A673 (cell line): Measurements from ENCODE around the gene SORL1. TPM values are rescaled to one million over a fixed set of nuclear protein-coding genes. Genes with fewer than 3 reads are reported as not detected.

ENCODE experiments used
- BruUV-seq: library from RNA; stranded (reverse); fragments of 400-500 nt; replicated peaks from 2 replicates; lab custom pipeline; 2021; lab: Mats Ljungman, UMichigan
- CTCF ChIA-PET: fragments of 300-600 bp; sonication (Branson Sonifier 250); formaldehyde crosslinking; loops from one replicate; lab custom pipeline; 2022; ENCODE audit warnings: antibody characterized with exemption; lab: Charles Lee
- POLR2A ChIA-PET: fragments of 300-600 bp; sonication (Branson Sonifier 250); formaldehyde crosslinking; loops from one replicate; lab custom pipeline; 2022; ENCODE audit warnings: antibody characterized with exemption; ENCODE audit not compliant: low non-redundant PET; lab: Charles Lee
- DNase-seq: peaks from one replicate; pipeline ENCODE4 v3.0.0-alpha.2; 2015; ENCODE audit warnings: low spot score
- H3K27ac ChIP-seq: fragments of 200-600 bp; sonication (generic); 2 replicates; pipeline ENCODE4 v1.5.1; 2016; ENCODE audit warnings: mixed run types, low read depth, mild to moderate bottlenecking, mixed read lengths, antibody characterized with exemption, low read length; ENCODE audit not compliant: poor library complexity, severe bottlenecking
- H3K27me3 ChIP-seq: fragments of 200-600 bp; sonication (generic); replicated peaks from 2 replicates; pipeline ENCODE4 v1.6.1; 2017; ENCODE audit warnings: mixed run types, low read depth, mild to moderate bottlenecking, mixed read lengths, antibody characterized with exemption, low read length; ENCODE audit not compliant: insufficient read depth, poor library complexity
- H3K36me3 ChIP-seq: fragments of 200-600 bp; sonication (generic); 2 replicates; pipeline ENCODE4 v1.6.1; 2016; ENCODE audit warnings: mixed run types, mild to moderate bottlenecking, mixed read lengths, antibody characterized with exemption, low read length; ENCODE audit not compliant: insufficient read depth, poor library complexity, severe bottlenecking
- H3K4me1 ChIP-seq: fragments of 200-600 bp; sonication (generic); 2 replicates; pipeline ENCODE4 v1.6.1; 2017; ENCODE audit warnings: mixed run types, mild to moderate bottlenecking, mixed read lengths, antibody characterized with exemption, low read length; ENCODE audit not compliant: insufficient read depth, poor library complexity, severe bottlenecking
- H3K4me3 ChIP-seq: fragments of 200-600 bp; sonication (generic); 2 replicates; pipeline ENCODE4 v1.5.1; 2016; ENCODE audit warnings: low read depth, mixed run types, mild to moderate bottlenecking, mixed read lengths, low read length; ENCODE audit not compliant: poor library complexity, severe bottlenecking
- H3K9me3 ChIP-seq: fragments of 200-600 bp; sonication (generic); 2 replicates; pipeline ENCODE4 v1.6.1; 2016; ENCODE audit warnings: mixed run types, low read depth, mild to moderate bottlenecking, mixed read lengths, antibody characterized with exemption, low read length; ENCODE audit not compliant: poor library complexity, severe bottlenecking
- EZH2 ChIP-seq: fragments of 200-600 bp; sonication (generic); IDR thresholded peaks from 2 replicates; pipeline ENCODE4 v1.6.1; 2017; ENCODE audit warnings: borderline replicate concordance, low read depth, mild to moderate bottlenecking, mixed read lengths, antibody characterized with exemption, low read length; ENCODE audit not compliant: poor library complexity, severe bottlenecking
- intact Hi-C: fragments of 100-400 bp; cut with micrococcal nuclease; formaldehyde crosslinking; loops from one replicate; pipeline ENCODE4 v1.10.0; 2022; ENCODE audit not compliant: unreplicated experiment
- total RNA-seq: library from RNA; stranded (reverse); gene quantifications from 2 replicates; pipeline ENCODE4 v1.2.3, GENCODE V29; 2021
- TF ChIP-seq, protein P1 (sequence below): fragments of 300-800, 200-600 bp; sonication (generic); conservative IDR thresholded peaks from 2 replicates; pipeline ENCODE4 v1.5.1; 2017; ENCODE audit warnings: low read depth, mild to moderate bottlenecking, antibody characterized with exemption, low read length, moderate library complexity, mixed read lengths

The SORL1 gene
- total RNA-seq, 1 experiment from 2014 or later, result 0.95 TPM

DNA sequence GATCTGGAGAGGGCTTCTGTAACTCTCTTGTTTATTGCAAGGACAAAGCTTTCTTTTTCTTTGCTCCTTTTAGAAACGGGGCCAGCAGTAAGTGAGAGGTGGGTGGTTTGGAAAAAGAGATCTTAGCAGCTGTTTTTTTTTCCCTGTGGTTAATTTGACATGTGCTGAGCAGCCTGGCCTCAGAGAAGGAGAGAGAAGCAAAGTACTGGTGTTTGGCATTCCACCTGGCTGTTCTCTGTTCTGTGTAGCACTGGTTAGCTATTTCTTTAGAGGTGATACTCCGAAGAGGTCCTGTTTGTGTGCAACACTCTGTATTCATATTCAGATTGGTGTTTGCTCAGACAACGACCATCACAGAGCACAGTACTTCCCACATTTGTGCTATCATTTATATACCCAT is 81.5 kb downstream of the SORL1 start:
- TF ChIP-seq, protein P1, sequence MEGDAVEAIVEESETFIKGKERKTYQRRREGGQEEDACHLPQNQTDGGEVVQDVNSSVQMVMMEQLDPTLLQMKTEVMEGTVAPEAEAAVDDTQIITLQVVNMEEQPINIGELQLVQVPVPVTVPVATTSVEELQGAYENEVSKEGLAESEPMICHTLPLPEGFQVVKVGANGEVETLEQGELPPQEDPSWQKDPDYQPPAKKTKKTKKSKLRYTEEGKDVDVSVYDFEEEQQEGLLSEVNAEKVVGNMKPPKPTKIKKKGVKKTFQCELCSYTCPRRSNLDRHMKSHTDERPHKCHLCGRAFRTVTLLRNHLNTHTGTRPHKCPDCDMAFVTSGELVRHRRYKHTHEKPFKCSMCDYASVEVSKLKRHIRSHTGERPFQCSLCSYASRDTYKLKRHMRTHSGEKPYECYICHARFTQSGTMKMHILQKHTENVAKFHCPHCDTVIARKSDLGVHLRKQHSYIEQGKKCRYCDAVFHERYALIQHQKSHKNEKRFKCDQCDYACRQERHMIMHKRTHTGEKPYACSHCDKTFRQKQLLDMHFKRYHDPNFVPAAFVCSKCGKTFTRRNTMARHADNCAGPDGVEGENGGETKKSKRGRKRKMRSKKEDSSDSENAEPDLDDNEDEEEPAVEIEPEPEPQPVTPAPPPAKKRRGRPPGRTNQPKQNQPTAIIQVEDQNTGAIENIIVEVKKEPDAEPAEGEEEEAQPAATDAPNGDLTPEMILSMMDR, result no peak
- TF ChIP-seq EZH2, result no peak
- ChIA-PET POLR2A (no interaction called here), CTCF (interaction anchor here (1.0 kb wide), 1 partner anchor 87 kb away, joined by 4 read pairs; no protein-coding TSS in a partner anchor)
- no peaks in the 10 kb centered on the region for H3K4me1 ChIP-seq
- no TSS peak for BruUV-seq
- H3K27ac ChIP-seq, result no peak overlapping the region
- intact Hi-C loops, result no loop called here
- no peaks in the 10 kb centered on the region for H3K36me3 ChIP-seq
- H3K4me3 ChIP-seq, result no peak overlapping the region
- no peak for DNase-seq
- H3K9me3 ChIP-seq, result no peaks in the 10 kb centered on the region
- H3K27me3 ChIP-seq, result peaks cover 22% of the 10 kb centered on the region

GRCh38 chr11:121534131-121535093 is 82.3 kb downstream of the SORL1 start:
- no TSS peak for BruUV-seq
- peaks cover 30% of the 10 kb centered on the region for H3K27me3 ChIP-seq
- no peaks in the 10 kb centered on the region for H3K4me1 ChIP-seq
- H3K4me3 ChIP-seq, result no peak overlapping the region
- TF ChIP-seq, protein P1, result peak; percentile 69
- TF ChIP-seq EZH2, result no peak
- CTCF ChIA-PET, result interaction anchor here (0.5 to 1.0 kb wide), 2 partner anchors 59 to 88 kb away, joined by 3 to 4 read pairs; no protein-coding TSS in a partner anchor
- peak; percentile 52 for DNase-seq
- no peaks in the 10 kb centered on the region for H3K9me3 ChIP-seq
- H3K27ac ChIP-seq, result no peak overlapping the region
- POLR2A ChIA-PET, result no interaction called here
- intact Hi-C loops, result loop anchor here (1.0 kb wide), 1 partner anchor 215 kb away; no protein-coding TSS in a partner anchor
- no peaks in the 10 kb centered on the region for H3K36me3 ChIP-seq

- intact Hi-C loops, result no loop called here
- Histone ChIP-seq H3K4me3 (no peak overlapping the region), H3K9me3 (no peaks in the 10 kb centered on the region), H3K36me3 (no peaks in the 10 kb centered on the region), H3K27me3 (peaks cover 39% of the 10 kb centered on the region), H3K4me1 (no peaks in the 10 kb centered on the region), H3K27ac (no peak overlapping the region)
- DNase-seq, result no peak
- BruUV-seq, result no TSS peak
- POLR2A ChIA-PET, result no interaction called here
- CTCF ChIA-PET, result no interaction called here
- TF ChIP-seq, protein P1, result no peak
- TF ChIP-seq EZH2, result no peak
Measured at GRCh38 chr11:121535129-121535796, 83.1 kb downstream of the SORL1 start.
